ENCODE results near the gene TMEM115. TPM values are rescaled to one million over a fixed set of nuclear protein-coding genes. Genes with fewer than 3 reads are reported as not detected.
A peak's percentile ranks its signal among the peaks of the same experiment; 100 is the strongest.

TMEM115 gene
- total and polyA plus RNA-seq, 4 donors: 29.0 to 44.8 (median 35.9) TPM

GRCh38 chr3:50405249-50405648 lies 45.9 kb upstream of the TMEM115 start:
- DNase-seq (peak; percentile 38 to 49 (median 45)), ATAC-seq (ENCODE audit: insufficient read depth, low FRiP score) (no peak)
- Histone ChIP-seq H3K9me3 (ENCODE audit: control insufficient read depth in 4 of 4, insufficient read depth in 3 of 4, low read length in 3 of 4) (no peaks in the 10 kb centered on the region), H3K4me1 (ENCODE audit: control insufficient read depth in 5 of 5, insufficient read depth in 5 of 5, low read length in 5 of 5) (no peaks in the 10 kb centered on the region), H3K36me3 (ENCODE audit: control insufficient read depth in 4 of 4, insufficient read depth in 4 of 4, low read length in 4 of 4) (no peaks in the 10 kb centered on the region), H3K9ac (ENCODE audit: insufficient read depth in 1 of 2, low read length in 2 of 2) (no peak overlapping the region), H3K27ac (ENCODE audit: low read depth in 1 of 2, low read length in 1 of 2) (no peak overlapping the region), H3K27me3 (ENCODE audit: control insufficient read depth in 3 of 3, insufficient read depth in 3 of 3, low read length in 2 of 3) (no peaks in the 10 kb centered on the region), H3K4me3 (no peak overlapping the region)
- TF ChIP-seq, protein P1, sequence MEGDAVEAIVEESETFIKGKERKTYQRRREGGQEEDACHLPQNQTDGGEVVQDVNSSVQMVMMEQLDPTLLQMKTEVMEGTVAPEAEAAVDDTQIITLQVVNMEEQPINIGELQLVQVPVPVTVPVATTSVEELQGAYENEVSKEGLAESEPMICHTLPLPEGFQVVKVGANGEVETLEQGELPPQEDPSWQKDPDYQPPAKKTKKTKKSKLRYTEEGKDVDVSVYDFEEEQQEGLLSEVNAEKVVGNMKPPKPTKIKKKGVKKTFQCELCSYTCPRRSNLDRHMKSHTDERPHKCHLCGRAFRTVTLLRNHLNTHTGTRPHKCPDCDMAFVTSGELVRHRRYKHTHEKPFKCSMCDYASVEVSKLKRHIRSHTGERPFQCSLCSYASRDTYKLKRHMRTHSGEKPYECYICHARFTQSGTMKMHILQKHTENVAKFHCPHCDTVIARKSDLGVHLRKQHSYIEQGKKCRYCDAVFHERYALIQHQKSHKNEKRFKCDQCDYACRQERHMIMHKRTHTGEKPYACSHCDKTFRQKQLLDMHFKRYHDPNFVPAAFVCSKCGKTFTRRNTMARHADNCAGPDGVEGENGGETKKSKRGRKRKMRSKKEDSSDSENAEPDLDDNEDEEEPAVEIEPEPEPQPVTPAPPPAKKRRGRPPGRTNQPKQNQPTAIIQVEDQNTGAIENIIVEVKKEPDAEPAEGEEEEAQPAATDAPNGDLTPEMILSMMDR (IDR thresholded peaks at IDR 0.05; ENCODE audit: control extremely low read depth, extremely low read depth): no peak
- WGBS, 2 donors: 20 to 37% methylated on average over 8 of the region's 8 CpGs

GRCh38 chr3:50401978-50402595 lies 42.8 kb upstream of the TMEM115 start:
- Histone ChIP-seq H3K9me3 (ENCODE audit: control insufficient read depth in 4 of 4, insufficient read depth in 3 of 4, low read length in 3 of 4) (no peaks in the 10 kb centered on the region), H3K27ac (ENCODE audit: low read depth in 1 of 2, low read length in 1 of 2) (no peak overlapping the region), H3K4me3 (no peak overlapping the region), H3K36me3 (ENCODE audit: control insufficient read depth in 4 of 4, insufficient read depth in 4 of 4, low read length in 4 of 4) (no peaks in the 10 kb centered on the region), H3K27me3 (ENCODE audit: control insufficient read depth in 3 of 3, insufficient read depth in 3 of 3, low read length in 2 of 3) (no peaks in the 10 kb centered on the region), H3K4me1 (ENCODE audit: control insufficient read depth in 5 of 5, insufficient read depth in 5 of 5, low read length in 5 of 5) (no peaks in the 10 kb centered on the region), H3K9ac (ENCODE audit: insufficient read depth in 1 of 2, low read length in 2 of 2) (no peak overlapping the region)
- 27 to 49% methylated on average over 5 of the region's 5 CpGs for WGBS, 2 donors
- TF ChIP-seq, protein P1 (IDR thresholded peaks at IDR 0.05; ENCODE audit: control extremely low read depth, extremely low read depth): no peak
- ATAC-seq (ENCODE audit: insufficient read depth, low FRiP score): no peak
- DNase-seq: no peak

DNA sequence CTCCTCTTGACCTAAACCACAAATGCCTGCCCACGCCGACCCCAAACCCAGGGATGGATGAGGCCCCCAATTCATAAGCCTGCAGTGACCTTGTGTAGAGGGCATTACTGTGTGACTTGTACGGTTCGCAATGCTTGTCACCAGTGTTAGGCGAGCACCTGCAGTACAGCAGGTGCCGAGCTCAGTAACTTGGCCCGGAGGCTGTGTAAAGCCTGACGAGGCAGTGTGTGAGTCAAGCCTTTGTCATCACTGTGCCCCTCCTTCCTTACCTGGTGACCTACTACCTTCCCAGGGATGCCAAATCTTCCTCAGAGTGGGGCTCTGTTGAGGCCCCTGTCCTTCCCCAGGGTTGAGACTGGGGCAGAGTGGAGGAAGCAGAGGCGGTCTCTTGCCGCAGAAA lies 37.2 kb upstream of the TMEM115 start:
- Histone ChIP-seq H3K27ac (ENCODE audit: low read depth in 1 of 2, low read length in 1 of 2) (no peak overlapping the region), H3K36me3 (ENCODE audit: control insufficient read depth in 4 of 4, insufficient read depth in 4 of 4, low read length in 4 of 4) (peaks cover 0 to 3% (median 0%) of the 10 kb centered on the region in 4 donors), H3K9ac (ENCODE audit: insufficient read depth in 1 of 2, low read length in 2 of 2) (no peak overlapping the region), H3K27me3 (ENCODE audit: control insufficient read depth in 3 of 3, insufficient read depth in 3 of 3, low read length in 2 of 3) (no peaks in the 10 kb centered on the region), H3K4me1 (ENCODE audit: control insufficient read depth in 5 of 5, insufficient read depth in 5 of 5, low read length in 5 of 5) (peaks cover 0 to under 1% (median 0%) of the 10 kb centered on the region in 5 donors), H3K9me3 (ENCODE audit: control insufficient read depth in 4 of 4, insufficient read depth in 3 of 4, low read length in 3 of 4) (no peaks in the 10 kb centered on the region), H3K4me3 (no peak overlapping the region)
- ATAC-seq (ENCODE audit: insufficient read depth, low FRiP score): no peak
- WGBS, 2 donors: 90 to 91% methylated on average over 10 of the region's 10 CpGs
- DNase-seq: no peak
- TF ChIP-seq, protein P1 (IDR thresholded peaks at IDR 0.05; ENCODE audit: control extremely low read depth, extremely low read depth): no peak
